ENCODE results near the gene DNAJC3.

GRCh38 chr13:95641291-95642027 is 35.5 kb upstream of the DNAJC3 start:
- TF ChIP-seq CTCF (conservative IDR thresholded peaks at IDR 0.05) (no peak), ZFX (IDR thresholded peaks at IDR 0.05) (no peak)

All from C4-2B (cell line).